ENCODE results near the gene PAN2.

PAN2 gene

DNA sequence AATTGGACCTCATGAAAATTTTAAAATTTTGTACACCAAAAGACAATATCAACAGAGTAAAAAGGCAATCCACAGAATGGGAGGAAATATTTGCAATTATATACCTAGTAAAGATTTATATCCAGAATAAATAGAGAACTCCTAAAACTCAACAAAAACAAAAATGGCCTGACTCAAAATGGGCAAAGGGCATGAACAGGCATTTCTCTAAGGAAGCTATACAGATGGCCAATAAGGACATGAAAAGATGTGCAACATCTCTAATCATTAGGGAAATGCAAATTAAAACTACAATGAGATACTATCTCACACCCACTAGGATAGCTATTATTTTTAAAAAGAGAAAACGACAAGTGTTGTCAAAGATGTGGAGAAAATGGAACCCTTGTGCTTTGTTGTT is 39.7 kb upstream of the PAN2 start:
- no peak for FAIRE-seq
- TF ChIP-seq, protein P1, sequence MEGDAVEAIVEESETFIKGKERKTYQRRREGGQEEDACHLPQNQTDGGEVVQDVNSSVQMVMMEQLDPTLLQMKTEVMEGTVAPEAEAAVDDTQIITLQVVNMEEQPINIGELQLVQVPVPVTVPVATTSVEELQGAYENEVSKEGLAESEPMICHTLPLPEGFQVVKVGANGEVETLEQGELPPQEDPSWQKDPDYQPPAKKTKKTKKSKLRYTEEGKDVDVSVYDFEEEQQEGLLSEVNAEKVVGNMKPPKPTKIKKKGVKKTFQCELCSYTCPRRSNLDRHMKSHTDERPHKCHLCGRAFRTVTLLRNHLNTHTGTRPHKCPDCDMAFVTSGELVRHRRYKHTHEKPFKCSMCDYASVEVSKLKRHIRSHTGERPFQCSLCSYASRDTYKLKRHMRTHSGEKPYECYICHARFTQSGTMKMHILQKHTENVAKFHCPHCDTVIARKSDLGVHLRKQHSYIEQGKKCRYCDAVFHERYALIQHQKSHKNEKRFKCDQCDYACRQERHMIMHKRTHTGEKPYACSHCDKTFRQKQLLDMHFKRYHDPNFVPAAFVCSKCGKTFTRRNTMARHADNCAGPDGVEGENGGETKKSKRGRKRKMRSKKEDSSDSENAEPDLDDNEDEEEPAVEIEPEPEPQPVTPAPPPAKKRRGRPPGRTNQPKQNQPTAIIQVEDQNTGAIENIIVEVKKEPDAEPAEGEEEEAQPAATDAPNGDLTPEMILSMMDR (IDR thresholded peaks at IDR 0.05; ENCODE audit: insufficient read depth, missing control alignments): no peak
- no peak for DNase-seq (ENCODE audit: insufficient read length, low spot score)

DNA sequence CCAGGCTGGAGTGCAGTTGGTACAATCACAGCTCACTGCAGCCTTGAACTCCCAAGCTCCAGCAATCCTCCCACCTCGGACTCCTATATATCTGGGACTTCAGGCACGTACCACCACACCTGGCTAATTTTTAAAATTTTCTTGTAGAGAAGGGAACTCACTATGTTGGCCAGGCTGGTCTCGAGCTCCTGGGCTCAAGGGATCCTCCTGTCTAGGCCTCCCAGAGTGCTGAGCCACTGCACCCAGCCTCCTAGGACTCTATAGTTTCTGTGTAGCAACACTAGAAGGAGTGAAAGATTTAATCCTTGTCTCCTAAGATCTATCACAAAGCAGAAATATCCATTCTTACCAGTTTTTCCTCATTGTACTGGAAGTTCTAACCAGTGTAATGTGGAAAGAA is 33.1 kb upstream of the PAN2 start:
- DNase-seq (ENCODE audit: insufficient read length, low spot score) (no peak), FAIRE-seq (no peak)
- TF ChIP-seq, protein P1 (IDR thresholded peaks at IDR 0.05; ENCODE audit: insufficient read depth, missing control alignments): no peak

DNA sequence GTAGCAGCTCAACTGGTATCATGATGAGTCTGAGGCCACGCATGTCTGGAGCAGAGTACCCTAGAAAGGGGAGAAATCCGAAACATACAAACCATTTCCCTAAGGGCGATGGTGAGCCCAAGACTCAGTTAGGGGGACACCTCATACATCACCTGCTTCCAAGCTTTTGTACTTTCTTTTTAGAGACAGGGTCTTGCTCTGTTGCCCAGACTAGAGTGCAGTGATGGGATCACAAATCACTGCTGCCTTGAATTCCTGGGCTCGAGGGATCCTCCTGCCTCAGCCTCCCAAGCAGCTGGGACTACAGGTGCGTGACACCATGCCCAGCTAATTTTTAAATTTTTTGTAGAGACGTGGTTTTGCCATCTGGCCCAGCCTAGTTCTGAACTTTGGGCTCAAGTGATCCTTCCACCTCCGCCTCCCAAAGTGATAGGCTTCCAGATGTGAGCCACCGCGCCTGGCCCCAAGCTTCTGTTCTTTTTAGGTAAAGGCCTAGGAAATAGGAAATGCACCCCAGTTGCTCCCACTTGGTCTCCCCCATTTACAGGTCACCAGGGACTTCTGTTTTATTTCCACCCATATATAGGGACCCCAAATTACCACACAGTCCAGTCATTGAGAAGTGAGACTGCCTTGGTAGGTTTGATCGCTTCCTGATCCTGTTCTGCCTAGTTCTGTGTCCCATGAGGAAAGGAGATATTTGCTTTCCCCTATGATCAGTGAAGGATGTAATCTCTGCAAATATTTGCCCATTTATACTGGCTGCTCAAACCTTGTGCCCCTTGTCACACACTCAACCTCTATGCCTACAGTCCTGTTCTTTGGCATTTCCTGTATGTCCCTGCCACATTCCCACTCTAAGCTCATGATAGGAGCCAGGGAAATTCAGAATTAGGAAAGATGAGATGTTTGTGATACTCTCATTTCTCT is 28.6 kb upstream of the PAN2 start, which contains the start of gene APOF:
TSS of gene APOF (minus strand) at position 728 of the 930 bp plus-strand sequence. CDS start at position 616, 112 bp downstream.
- DNase-seq (ENCODE audit: insufficient read length, low spot score): no peak
- FAIRE-seq: no peak
- TF ChIP-seq, protein P1 (IDR thresholded peaks at IDR 0.05; ENCODE audit: insufficient read depth, missing control alignments): no peak

DNA sequence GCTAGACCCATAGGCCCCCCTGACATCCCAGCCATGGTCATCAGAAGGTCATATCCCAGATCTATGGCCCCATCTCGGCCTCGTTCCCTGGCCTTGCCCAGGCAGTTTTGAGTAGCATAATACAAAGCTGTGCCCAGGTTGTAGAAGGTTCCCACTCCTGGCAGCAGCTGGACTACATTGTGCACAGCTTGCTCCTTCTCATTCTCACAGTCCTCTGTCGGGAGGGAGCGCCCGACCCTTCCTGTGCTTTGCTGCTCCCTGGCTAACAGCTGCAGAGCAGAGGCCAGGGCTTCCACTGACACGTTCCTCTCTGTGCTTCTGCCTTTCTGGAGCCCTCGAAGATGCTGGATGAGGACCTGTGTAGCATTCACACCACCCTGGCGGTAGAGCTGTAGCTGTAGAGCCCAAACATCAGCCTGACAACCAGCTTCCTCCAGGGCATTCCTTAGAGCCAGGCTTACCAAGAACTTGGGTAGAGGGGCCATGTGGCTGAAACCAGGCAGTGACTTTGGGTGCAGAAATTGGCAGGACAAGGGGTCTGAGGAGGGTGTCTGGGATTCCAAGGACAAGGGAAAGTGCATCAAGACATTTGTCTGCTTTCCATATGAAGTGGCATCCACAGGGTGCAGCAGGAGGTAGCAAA is 27.8 kb upstream of the PAN2 start:
- FAIRE-seq: no peak
- DNase-seq (ENCODE audit: insufficient read length, low spot score): no peak
- TF ChIP-seq, protein P1 (IDR thresholded peaks at IDR 0.05; ENCODE audit: insufficient read depth, missing control alignments): no peak

DNA sequence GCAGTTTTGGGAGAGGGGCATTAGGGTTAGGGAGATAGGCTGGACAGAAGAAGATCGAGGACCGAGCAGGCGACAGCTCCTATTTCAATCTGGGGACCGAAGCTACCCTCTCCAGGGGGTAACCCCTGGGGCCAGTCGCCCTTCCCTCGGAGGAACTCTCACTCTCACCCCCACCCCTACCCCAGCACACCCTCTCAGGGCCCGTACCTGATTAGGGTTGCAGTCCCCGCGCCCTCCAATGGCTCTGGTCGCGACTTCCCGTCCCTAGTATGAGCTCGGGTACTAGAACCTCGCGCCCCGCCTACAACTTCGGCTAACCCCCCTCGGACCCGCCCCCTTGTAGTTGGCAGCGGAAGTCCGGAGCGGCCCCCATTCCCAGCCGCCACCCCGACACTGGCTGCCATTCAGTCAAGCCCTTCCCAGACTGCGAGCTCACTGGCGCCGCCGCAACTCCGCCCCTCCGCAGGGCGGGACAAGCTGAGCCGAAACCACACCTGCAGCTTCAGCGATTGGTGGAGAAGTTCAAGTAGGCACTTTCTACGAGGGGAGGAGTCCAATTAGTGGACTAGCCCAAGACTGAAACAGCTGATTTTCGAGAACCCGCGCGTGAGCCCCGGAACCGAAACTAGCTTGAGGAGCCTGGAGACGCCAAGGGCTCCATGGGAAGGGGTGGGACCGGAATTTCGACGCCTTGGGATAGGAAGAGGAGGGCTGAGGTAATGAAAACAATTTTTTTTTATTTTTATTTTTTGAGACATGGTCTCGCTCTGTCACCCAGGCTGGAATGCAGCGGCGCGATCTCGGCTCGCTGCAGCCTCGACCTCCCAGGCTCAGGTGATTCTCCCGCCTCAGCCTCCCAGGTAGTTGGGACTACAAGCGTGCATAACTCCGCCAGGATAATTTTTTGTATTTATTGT is 26.3 kb upstream of the PAN2 start, which contains the start of gene STAT2:
TSS of gene STAT2 (minus strand) at position 257 of the 917 bp plus-strand sequence. CDS start 3,536 bp downstream, outside the sequence.
- TF ChIP-seq, protein P1 (IDR thresholded peaks at IDR 0.05; ENCODE audit: insufficient read depth, missing control alignments): no peak
- no peak for FAIRE-seq
- peak; percentile 81 for DNase-seq (ENCODE audit: insufficient read length, low spot score)

DNA sequence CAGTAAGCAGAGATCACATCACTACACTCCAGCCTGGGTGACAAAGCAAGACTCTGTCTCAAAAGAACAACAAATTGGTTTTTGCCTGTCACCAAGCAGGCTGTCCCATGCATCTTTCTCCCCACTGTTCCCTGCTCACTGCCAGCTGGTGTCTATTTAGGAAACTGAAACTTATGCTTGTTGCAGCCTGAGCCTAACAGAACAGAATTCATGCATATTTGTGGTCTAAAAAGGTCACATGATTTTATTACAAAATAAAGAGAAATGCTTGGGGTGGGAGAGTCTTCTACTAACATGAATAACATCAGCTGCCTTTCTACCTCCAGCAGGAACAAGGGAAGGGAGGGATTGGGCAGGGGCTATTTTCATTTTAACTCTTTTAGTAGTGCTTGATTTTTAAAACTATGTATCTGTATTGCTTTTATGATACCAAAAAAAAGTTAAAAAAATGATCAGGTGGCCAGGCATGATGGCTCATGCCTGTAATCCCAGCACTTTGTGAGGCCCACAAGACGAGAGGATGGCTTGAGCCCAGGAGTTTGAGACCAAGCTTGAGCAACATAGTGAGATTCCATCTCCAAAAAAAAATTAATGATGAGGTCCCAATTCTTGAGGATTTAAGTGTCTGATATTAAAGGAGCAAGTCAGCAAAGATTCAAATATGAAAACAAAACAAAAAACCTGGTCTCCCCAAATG is 25.2 kb upstream of the PAN2 start:
- TF ChIP-seq, protein P1 (IDR thresholded peaks at IDR 0.05; ENCODE audit: insufficient read depth, missing control alignments): no peak
- no peak for DNase-seq (ENCODE audit: insufficient read length, low spot score)
- FAIRE-seq: no peak
